AG04450 (cell line): ENCODE results near the gene DST. TPM values are rescaled to one million over a fixed set of nuclear protein-coding genes. Genes with fewer than 3 reads are reported as not detected.

Source experiments
- CTCF ChIA-PET: fragments of 300-600, 350-600 bp; formaldehyde crosslinking; extraction: SDS; loops from one replicate; lab custom pipeline; 2022; ENCODE audit warnings: antibody characterized with exemption, inconsistent platforms; lab: Charles Lee
- POLR2A ChIA-PET: fragments of 350-600 bp; formaldehyde crosslinking; extraction: SDS; loops from one replicate; lab custom pipeline; 2021; ENCODE audit warnings: antibody characterized with exemption, inconsistent platforms; lab: Yijun Ruan, JAX
- DNase-seq: peaks from one replicate; pipeline ENCODE4 v3.0.0-alpha.2; 2011; ENCODE audit warnings: low read depth, low spot score
- H3K27ac ChIP-seq: one replicate; pipeline ENCODE4 v1.5.1; 2012; ENCODE audit warnings: low read depth, low read length, control low read depth
- H3K27me3 ChIP-seq: one replicate; pipeline ENCODE4 v1.6.0; 2012; ENCODE audit warnings: low read length; ENCODE audit not compliant: control insufficient read depth, insufficient read depth
- H3K4me3 ChIP-seq: 2 replicates; pipeline ENCODE4 v1.5.1; 2011; ENCODE audit warnings: mild to moderate bottlenecking, low read depth, low read length, control low read depth
- H3K9me3 ChIP-seq: 2 replicates; pipeline ENCODE4 v1.5.1; 2012; ENCODE audit warnings: low read length; ENCODE audit not compliant: control insufficient read depth, insufficient read depth
- polyA plus RNA-seq: library from polyadenylated mRNA; depleted of rRNA; stranded (reverse); fragments of >200 nt; gene quantifications from 2 replicates; pipeline ENCODE4 v1.2.3, GENCODE V29; 2011
- TF ChIP-seq, protein P1 (sequence below): IDR thresholded peaks from 2 replicates; pipeline ENCODE4 v1.5.1; 2011; ENCODE audit warnings: low read depth, low read length, control low read depth, inconsistent platforms

Gene DST
- polyA plus RNA-seq, 1 experiment = 163 TPM

GRCh38 chr6:56437171-56437900 is 205.4 kb downstream of the DST start:
- DNase-seq = no peak
- no peak overlapping the region for H3K4me3 ChIP-seq
- H3K27me3 ChIP-seq = no peaks in the 10 kb centered on the region
- CTCF ChIA-PET = interaction anchor here (0.7 kb wide), 1 partner anchor 25 kb away, joined by 6 read pairs; no protein-coding TSS in a partner anchor
- peaks cover 13% of the 10 kb centered on the region for H3K9me3 ChIP-seq
- no peak overlapping the region for H3K27ac ChIP-seq
- TF ChIP-seq, protein P1, sequence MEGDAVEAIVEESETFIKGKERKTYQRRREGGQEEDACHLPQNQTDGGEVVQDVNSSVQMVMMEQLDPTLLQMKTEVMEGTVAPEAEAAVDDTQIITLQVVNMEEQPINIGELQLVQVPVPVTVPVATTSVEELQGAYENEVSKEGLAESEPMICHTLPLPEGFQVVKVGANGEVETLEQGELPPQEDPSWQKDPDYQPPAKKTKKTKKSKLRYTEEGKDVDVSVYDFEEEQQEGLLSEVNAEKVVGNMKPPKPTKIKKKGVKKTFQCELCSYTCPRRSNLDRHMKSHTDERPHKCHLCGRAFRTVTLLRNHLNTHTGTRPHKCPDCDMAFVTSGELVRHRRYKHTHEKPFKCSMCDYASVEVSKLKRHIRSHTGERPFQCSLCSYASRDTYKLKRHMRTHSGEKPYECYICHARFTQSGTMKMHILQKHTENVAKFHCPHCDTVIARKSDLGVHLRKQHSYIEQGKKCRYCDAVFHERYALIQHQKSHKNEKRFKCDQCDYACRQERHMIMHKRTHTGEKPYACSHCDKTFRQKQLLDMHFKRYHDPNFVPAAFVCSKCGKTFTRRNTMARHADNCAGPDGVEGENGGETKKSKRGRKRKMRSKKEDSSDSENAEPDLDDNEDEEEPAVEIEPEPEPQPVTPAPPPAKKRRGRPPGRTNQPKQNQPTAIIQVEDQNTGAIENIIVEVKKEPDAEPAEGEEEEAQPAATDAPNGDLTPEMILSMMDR = no peak
- POLR2A ChIA-PET = no interaction called here

DNA sequence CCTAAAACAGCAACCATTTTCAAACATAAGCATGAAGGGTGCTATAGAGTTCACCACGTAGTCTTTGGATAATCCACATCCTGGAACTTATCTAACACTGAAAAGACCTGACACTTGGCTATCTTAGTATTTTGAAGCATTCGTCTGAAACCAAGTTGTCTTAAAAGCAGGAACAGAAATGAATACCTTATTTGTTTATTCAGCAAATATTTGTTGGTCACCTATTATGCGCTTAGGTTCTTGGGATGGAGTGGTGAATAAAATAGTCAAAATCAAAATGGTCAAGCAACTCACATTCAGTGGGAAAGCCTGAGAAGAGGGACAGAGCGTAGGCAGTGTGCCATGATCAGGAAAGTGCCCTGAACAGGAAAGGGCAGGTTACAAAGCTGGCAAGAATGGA is 206.9 kb downstream of the DST start:
- Histone ChIP-seq H3K4me3 (no peak overlapping the region), H3K27ac (no peak overlapping the region), H3K9me3 (peaks cover 24% of the 10 kb centered on the region), H3K27me3 (no peaks in the 10 kb centered on the region)
- TF ChIP-seq, protein P1 = no peak
- ChIA-PET CTCF (interaction anchor here (1.5 kb wide), 1 partner anchor 121 kb away, joined by 4 read pairs; no protein-coding TSS in a partner anchor), POLR2A (no interaction called here)
- DNase-seq = no peak

GRCh38 chr6:56435326-56435725 is 207.4 kb downstream of the DST start:
- no peak overlapping the region for H3K27ac ChIP-seq
- no peak for DNase-seq
- no peak overlapping the region for H3K4me3 ChIP-seq
- H3K9me3 ChIP-seq = peaks cover 21% of the 10 kb centered on the region
- ChIA-PET POLR2A (no interaction called here), CTCF (interaction anchor here (1.5 kb wide), 1 partner anchor 121 kb away, joined by 4 read pairs; no protein-coding TSS in a partner anchor)
- no peaks in the 10 kb centered on the region for H3K27me3 ChIP-seq
- TF ChIP-seq, protein P1 = no peak

DNA sequence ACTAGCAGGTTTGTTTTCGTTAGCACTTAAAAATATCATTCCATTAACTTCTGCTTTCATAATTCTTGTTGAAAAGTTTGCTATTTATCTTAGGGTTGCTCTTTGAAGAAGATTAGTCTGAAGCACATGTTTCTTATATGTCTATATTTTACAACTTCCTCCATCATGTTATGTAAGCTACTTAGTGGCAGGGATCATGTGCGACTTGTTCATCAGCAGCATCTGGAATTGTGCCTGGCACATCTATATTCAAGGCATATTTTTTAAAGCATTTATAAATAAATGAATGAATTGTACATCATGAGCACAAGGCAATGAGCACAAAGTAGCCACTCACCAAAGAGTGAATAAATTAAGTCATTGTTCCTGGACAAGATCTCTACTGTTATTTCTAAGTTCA is 208.1 kb downstream of the DST start:
- CTCF ChIA-PET = interaction anchor here (0.5 to 1.5 kb wide), 2 partner anchors 10 to 120 kb away, joined by 4 to 5 read pairs; no protein-coding TSS in a partner anchor

DNA sequence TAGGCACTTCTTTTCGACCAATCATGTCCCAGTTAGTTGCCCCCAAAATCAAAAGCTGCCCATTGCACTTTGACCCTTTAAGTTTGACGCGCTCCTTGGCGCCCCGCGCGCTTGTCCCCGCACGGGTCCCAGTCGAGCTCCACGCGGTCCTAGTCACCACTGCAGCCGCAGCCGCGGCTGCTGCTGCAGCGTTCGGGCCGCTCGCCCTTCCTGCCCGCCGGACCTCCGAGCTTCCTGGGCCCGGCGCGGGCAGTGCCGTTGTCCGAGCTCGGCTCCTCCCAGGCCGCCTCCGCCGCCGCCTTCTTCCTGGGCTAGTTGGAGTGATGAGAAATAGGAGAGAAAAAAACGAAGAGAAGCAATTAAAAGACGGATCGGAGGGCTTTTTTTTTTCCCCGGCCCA is 209.6 kb downstream of the DST start:
- TF ChIP-seq, protein P1 = no peak
- ChIA-PET CTCF (interaction anchor here (0.7 kb wide), 1 partner anchor 63 kb away, joined by 4 read pairs; no protein-coding TSS in a partner anchor), POLR2A (no interaction called here)
- DNase-seq = no peak
- Histone ChIP-seq H3K27me3 (no peaks in the 10 kb centered on the region), H3K27ac (no peak overlapping the region), H3K4me3 (no peak overlapping the region), H3K9me3 (peaks cover 20% of the 10 kb centered on the region)

More for the DNA sequence above, 208.1 kb downstream of the DST start:
- no peak for DNase-seq
- POLR2A ChIA-PET = no interaction called here
- Histone ChIP-seq H3K27ac (no peak overlapping the region), H3K4me3 (no peak overlapping the region), H3K9me3 (peaks cover 20% of the 10 kb centered on the region), H3K27me3 (no peaks in the 10 kb centered on the region)
- TF ChIP-seq, protein P1 = no peak
